ENCODE data around the gene S100A10.

The S100A10 gene

GRCh38 chr1:151984313-151984956 is 9.2 kb downstream of the S100A10 start:
- ATAC-seq: peak; percentile 91
- H3K27ac Mint-ChIP-seq: peak overlapping the region; percentile 59
- no peak overlapping the region for H3K4me3 Mint-ChIP-seq
- H3K4me1 Mint-ChIP-seq: peaks cover 10% of the 10 kb centered on the region
- H3K9me3 Mint-ChIP-seq: no peaks in the 10 kb centered on the region
- peaks cover 31% of the 10 kb centered on the region for H3K36me3 Mint-ChIP-seq
- H3K27me3 Mint-ChIP-seq: no peaks in the 10 kb centered on the region

GRCh38 chr1:151982300-151983005 is 11.2 kb downstream of the S100A10 start:
- Mint-ChIP-seq H3K4me1 (peaks cover 10% of the 10 kb centered on the region), H3K36me3 (peaks cover 31% of the 10 kb centered on the region), H3K27me3 (no peaks in the 10 kb centered on the region), H3K9me3 (no peaks in the 10 kb centered on the region), H3K27ac (no peak overlapping the region), H3K4me3 (no peak overlapping the region)
- no peak for ATAC-seq

- Mint-ChIP-seq H3K27ac (no peak overlapping the region), H3K4me3 (no peak overlapping the region), H3K9me3 (no peaks in the 10 kb centered on the region), H3K4me1 (peaks cover 10% of the 10 kb centered on the region), H3K27me3 (no peaks in the 10 kb centered on the region), H3K36me3 (peaks cover 31% of the 10 kb centered on the region)
- no peak for ATAC-seq
Observed at GRCh38 chr1:151981178-151981525, 12.5 kb downstream of the S100A10 start.

GRCh38 chr1:151980287-151981177 is 13.1 kb downstream of the S100A10 start:
- no peak for ATAC-seq
- Mint-ChIP-seq H3K27ac (no peak overlapping the region), H3K36me3 (peaks cover 31% of the 10 kb centered on the region), H3K27me3 (no peaks in the 10 kb centered on the region), H3K9me3 (no peaks in the 10 kb centered on the region), H3K4me3 (no peak overlapping the region), H3K4me1 (peaks cover 10% of the 10 kb centered on the region)

GRCh38 chr1:151978922-151979321 is 14.7 kb downstream of the S100A10 start:
- Mint-ChIP-seq H3K27ac (no peak overlapping the region), H3K4me1 (peaks cover 2% of the 10 kb centered on the region), H3K4me3 (no peak overlapping the region), H3K36me3 (peaks cover 28% of the 10 kb centered on the region), H3K9me3 (no peaks in the 10 kb centered on the region), H3K27me3 (no peaks in the 10 kb centered on the region)
- no peak for ATAC-seq

- no peak overlapping the region for H3K4me3 Mint-ChIP-seq
- H3K9me3 Mint-ChIP-seq: no peaks in the 10 kb centered on the region
- no peaks in the 10 kb centered on the region for H3K27me3 Mint-ChIP-seq
- no peaks in the 10 kb centered on the region for H3K4me1 Mint-ChIP-seq
- H3K36me3 Mint-ChIP-seq: peaks cover 21% of the 10 kb centered on the region
- no peak for ATAC-seq
- no peak overlapping the region for H3K27ac Mint-ChIP-seq
Observed at GRCh38 chr1:151977662-151978230, 15.9 kb downstream of the S100A10 start.

GRCh38 chr1:151976858-151977257 is 16.8 kb downstream of the S100A10 start:
- peaks cover 12% of the 10 kb centered on the region for H3K36me3 Mint-ChIP-seq
- H3K4me1 Mint-ChIP-seq: no peaks in the 10 kb centered on the region
- ATAC-seq: no peak
- H3K27ac Mint-ChIP-seq: no peak overlapping the region
- H3K4me3 Mint-ChIP-seq: no peak overlapping the region
- no peaks in the 10 kb centered on the region for H3K27me3 Mint-ChIP-seq
- no peaks in the 10 kb centered on the region for H3K9me3 Mint-ChIP-seq

- peaks cover 4% of the 10 kb centered on the region for H3K36me3 Mint-ChIP-seq
- no peak for ATAC-seq
- H3K27me3 Mint-ChIP-seq: no peaks in the 10 kb centered on the region
- no peaks in the 10 kb centered on the region for H3K9me3 Mint-ChIP-seq
- no peak overlapping the region for H3K4me3 Mint-ChIP-seq
- no peaks in the 10 kb centered on the region for H3K4me1 Mint-ChIP-seq
- no peak overlapping the region for H3K27ac Mint-ChIP-seq
Observed at GRCh38 chr1:151976015-151976343, 17.7 kb downstream of the S100A10 start.

- Mint-ChIP-seq H3K36me3 (no peaks in the 10 kb centered on the region), H3K27ac (no peak overlapping the region), H3K27me3 (no peaks in the 10 kb centered on the region), H3K4me1 (no peaks in the 10 kb centered on the region), H3K4me3 (no peak overlapping the region), H3K9me3 (no peaks in the 10 kb centered on the region)
- no peak for ATAC-seq
Observed at GRCh38 chr1:151975311-151976014, 18.2 kb downstream of the S100A10 start.

GRCh38 chr1:151972542-151973248 is 21.0 kb downstream of the S100A10 start:
- Mint-ChIP-seq H3K36me3 (no peaks in the 10 kb centered on the region), H3K9me3 (no peaks in the 10 kb centered on the region), H3K27ac (no peak overlapping the region), H3K27me3 (no peaks in the 10 kb centered on the region), H3K4me3 (no peak overlapping the region), H3K4me1 (peaks cover 14% of the 10 kb centered on the region)
- ATAC-seq: no peak

GRCh38 chr1:151970626-151971025 is 23.0 kb downstream of the S100A10 start:
- H3K4me1 Mint-ChIP-seq: peaks cover 14% of the 10 kb centered on the region
- H3K36me3 Mint-ChIP-seq: no peaks in the 10 kb centered on the region
- H3K9me3 Mint-ChIP-seq: no peaks in the 10 kb centered on the region
- no peak overlapping the region for H3K27ac Mint-ChIP-seq
- ATAC-seq: no peak
- peaks cover 7% of the 10 kb centered on the region for H3K27me3 Mint-ChIP-seq
- no peak overlapping the region for H3K4me3 Mint-ChIP-seq

GRCh38 chr1:151970128-151970527 is 23.5 kb downstream of the S100A10 start:
- Mint-ChIP-seq H3K36me3 (no peaks in the 10 kb centered on the region), H3K27ac (no peak overlapping the region), H3K9me3 (no peaks in the 10 kb centered on the region), H3K4me3 (no peak overlapping the region), H3K4me1 (peaks cover 14% of the 10 kb centered on the region), H3K27me3 (peaks cover 10% of the 10 kb centered on the region)
- no peak for ATAC-seq

- H3K4me3 Mint-ChIP-seq: no peak overlapping the region
- H3K4me1 Mint-ChIP-seq: peaks cover 14% of the 10 kb centered on the region
- peaks cover 10% of the 10 kb centered on the region for H3K27me3 Mint-ChIP-seq
- H3K9me3 Mint-ChIP-seq: no peaks in the 10 kb centered on the region
- ATAC-seq: no peak
- no peaks in the 10 kb centered on the region for H3K36me3 Mint-ChIP-seq
- H3K27ac Mint-ChIP-seq: no peak overlapping the region
Observed at GRCh38 chr1:151968791-151969399, 24.8 kb downstream of the S100A10 start.

GRCh38 chr1:151968058-151968457 is 25.6 kb downstream of the S100A10 start:
- Mint-ChIP-seq H3K4me3 (no peak overlapping the region), H3K9me3 (no peaks in the 10 kb centered on the region), H3K27ac (no peak overlapping the region), H3K4me1 (peaks cover 14% of the 10 kb centered on the region), H3K27me3 (peaks cover 10% of the 10 kb centered on the region), H3K36me3 (no peaks in the 10 kb centered on the region)
- ATAC-seq: peak; percentile 79

Measured in stimulated activated memory B cell treated with anti-CD40 and anti-IgM and Interleukin-4, amounts not matched to agents 10 μg/mL and 1 μg/mL and 100 μg/mL, for 72 hours (primary cell).